Measurements from ENCODE around the gene PCP4.
"Not testable (repeated sequence)": the region's sequence is repeated elsewhere in the genome, so short reads cannot be mapped to it uniquely, and the experiment has no call there.

PCP4 gene

DNA sequence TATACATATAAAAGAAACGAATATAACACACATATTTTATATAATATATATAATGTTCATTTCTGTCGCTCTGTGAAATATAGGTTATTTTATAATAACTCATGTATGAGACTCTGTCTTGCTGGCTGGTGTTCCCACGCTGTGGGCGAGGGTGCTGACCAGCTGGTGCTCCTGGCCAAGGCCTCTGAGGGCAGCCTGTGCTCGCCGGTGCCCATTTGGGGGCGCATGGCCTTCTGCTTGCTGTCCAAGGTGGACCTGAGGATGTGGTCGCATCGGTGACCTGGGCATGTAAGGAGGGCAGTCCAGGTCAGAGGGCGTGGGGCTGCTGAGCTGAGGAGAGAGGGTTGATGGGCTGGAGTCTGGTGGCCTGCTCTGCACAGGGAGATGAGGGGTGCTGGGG lies 1.1 kb upstream of the PCP4 start:
- no peak for DNase-seq (ENCODE audit: low spot score)

- DNase-seq (ENCODE audit: low spot score), result no peak
These were observed 2.0 kb downstream of the PCP4 start for GRCh38 chr21:39869141-39869818.

DNA sequence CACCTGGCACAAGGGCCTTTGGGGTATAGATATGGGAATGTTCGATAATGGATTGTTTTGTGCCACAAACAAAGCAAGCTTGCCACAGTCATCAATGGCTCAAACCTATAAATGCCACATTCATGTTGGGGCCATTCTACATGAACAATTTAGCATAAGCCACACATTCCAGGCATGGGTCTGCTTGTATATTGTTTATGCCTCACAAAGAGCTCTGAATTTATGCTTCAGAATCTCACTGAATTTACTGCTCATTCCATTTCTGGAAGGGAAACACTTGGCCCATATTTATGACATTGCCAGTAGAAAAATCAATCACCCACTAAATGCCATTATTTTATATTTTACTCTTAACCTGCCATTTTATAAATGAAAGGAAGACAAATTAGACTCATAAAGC lies 6.4 kb downstream of the PCP4 start:
- DNase-seq (ENCODE audit: low spot score), result no peak

DNA sequence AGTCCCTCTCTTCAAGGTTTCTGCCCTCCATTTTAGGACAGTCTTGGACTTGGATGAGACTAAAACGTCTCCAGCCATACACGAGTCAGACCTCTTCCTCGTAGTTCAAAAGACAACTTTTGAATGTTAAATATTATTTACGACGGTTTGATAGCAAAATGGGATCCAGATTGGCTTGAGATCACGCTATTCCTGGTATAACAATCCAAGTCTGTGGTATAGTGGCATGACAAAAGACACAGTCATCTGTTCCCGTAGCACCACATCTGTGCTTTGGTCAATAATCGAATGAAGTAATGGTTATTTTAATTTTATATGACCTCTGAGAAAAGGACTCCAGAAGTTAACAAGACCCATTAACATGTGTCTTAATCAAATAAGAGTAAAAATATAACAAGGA lies 7.0 kb downstream of the PCP4 start:
- no peak for DNase-seq (ENCODE audit: low spot score)

GRCh38 chr21:39874759-39875158 lies 7.5 kb downstream of the PCP4 start:
- DNase-seq (ENCODE audit: low spot score), result no peak

DNA sequence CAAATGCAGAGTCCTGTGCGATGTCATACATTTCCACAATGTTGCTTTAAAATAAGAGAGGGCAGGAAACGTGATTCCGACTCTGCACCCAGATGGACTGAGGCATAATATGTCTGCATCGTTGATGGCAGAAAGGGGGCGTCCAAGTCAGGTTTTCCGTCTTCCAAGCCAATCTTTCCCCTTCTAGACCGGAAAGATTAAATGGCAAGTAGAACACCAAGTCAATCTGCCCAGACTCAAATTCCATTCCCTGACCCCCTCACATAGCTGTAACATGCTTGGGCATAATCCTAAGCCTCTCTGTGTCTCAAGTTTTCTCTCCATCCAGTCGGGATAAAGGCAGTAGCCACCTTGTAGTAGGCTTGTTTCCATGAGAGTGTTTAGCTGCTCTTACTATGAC lies 14.4 kb downstream of the PCP4 start:
- DNase-seq (ENCODE audit: low spot score), result no peak

DNA sequence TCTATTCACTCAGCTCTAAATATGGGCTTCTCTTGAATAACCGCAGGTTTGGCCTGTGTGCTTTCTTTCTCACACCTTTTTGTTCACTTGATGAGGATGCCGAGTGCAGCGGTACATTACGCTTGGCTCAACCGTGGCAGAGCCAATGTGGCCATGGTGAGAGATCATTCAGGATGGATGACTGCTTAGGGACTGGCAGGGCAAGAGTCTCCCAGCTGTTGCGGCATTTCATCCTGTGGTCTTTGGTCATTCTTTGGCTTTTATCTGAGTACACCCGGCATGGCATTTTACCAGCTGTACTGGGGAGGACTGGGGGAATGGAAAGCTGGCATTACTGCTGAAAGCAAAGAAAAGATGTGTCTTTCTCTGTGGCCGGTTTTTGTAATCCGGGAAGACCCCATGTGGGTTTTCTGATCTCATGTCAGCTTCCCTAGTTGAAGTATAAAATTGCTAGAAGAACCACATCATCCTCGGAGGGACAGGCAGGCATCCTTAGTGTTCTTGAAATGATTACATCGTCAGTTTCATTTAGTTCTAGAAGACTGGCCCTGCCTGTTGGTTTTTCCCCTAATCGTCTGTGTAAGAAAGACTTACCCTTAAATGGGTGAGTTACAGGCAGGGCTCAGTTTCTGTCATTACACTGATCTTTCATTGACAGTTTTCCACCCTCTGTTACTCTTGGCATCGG lies 15.1 kb downstream of the PCP4 start:
- no peak for DNase-seq (ENCODE audit: low spot score)

DNA sequence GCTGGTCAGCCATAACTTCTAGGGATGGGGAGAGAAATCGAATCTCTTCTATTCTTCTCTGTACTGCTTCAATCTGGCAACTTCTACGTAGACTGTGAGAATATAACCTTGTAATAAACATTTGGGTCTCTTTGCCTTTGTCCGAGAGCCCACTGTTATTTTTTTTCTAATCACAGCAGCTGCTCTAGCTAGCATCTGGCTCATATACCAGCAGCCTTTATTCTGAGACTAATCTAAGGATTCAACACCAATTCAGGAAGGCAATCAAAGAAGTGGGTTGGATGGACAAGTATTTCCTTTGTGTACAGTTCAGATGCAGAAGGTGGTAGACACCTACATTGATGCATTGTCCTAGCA lies 15.6 kb downstream of the PCP4 start:
- no peak for DNase-seq (ENCODE audit: low spot score)

DNA sequence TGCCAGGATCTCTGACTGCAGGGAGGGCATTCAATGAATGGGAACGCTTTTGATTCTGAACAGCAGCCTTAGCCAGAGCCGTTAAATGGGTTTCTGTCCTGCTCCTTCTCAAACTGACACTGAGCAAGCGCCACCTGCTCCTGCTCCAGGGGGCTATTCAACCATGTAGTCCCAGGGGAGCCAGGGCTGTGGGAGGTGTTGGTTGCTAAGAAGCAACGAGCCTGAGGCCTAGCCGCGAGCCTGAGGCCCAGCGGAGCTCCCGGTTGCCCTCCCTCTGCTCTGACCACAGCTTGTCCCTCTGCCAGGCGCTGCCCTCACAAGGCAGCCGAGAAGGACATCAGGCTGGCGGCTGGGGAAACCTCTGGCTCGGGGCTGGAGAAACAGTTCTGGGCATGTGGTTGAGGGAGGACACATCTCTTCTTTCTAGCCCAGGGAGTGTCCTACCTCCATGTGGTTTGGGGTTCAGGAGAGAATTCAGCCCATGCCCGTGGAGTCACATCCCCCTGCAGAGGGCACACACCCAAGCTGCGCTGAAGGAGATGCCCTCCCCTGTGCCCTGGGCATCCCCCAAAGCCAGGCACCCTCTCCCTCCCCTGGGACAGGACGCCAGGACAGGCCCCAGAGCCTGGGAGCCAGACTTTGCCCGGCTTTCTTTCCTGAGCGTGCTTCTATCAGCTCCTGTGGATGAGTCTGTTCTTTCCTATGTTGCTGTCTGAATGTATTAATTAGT lies 18.0 kb downstream of the PCP4 start:
- no peak for DNase-seq (ENCODE audit: low spot score)

DNA sequence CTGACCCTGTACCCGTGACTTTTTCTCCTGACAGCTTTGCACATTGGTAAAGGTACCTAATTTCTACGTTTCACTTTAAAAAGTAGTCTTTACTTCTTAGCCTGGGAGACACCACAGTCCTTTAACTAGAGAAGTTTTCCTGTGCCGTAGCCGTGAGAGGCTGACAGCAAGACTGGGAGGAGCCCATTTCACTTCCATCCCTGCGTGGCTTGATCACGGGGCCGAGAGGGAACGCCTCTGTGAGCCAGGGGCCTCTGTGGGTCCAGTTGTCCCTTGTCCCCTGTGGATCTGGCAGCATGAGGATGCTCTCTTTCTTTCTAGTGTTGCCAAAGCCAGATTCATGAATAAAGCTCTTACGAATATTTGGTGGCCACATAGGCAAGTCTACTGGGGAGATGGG lies 21.6 kb downstream of the PCP4 start:
- no peak for DNase-seq (ENCODE audit: low spot score)

GRCh38 chr21:39891111-39891510 lies 23.9 kb downstream of the PCP4 start:
- DNase-seq (ENCODE audit: low spot score), result no peak

DNA sequence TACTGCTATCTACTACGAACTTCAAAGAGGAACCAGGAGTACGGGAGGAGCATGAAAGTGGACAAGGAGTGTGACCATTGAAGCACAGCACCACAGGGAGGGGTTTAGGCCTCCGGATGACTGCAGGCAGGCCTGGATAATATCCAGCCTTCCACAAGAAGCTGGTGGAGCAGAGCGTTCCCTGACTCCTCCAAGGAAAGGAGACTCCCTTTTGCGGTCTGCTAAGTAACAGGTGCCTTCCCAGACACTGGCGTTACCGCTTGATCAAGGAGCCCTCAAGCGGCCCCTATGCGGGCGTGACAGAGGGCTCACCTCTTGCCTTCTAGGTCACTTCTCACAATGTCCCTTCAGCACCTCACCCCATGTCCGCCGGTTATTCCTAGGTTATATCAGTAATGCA lies 24.6 kb downstream of the PCP4 start:
- not testable (repeated sequence) for DNase-seq (ENCODE audit: low spot score)

DNA sequence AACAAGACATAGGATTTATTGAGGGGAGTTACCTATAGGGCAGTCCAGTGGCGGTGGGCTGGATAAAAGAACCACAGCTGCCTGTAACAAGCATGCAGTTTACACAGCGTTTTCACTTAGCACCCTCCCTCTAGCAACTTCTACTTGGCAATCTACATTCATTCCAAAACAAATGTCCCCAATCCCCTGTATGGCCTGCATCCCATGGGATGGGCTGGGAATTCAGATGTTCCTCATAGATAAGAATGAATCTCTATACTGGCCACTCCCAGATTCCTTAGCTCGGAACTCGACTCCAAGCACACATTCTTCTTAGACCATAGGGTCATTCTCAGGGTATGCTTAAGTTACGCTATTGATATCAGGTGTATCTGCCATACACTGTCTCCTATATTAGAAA lies 33.3 kb downstream of the PCP4 start:
- no peak for DNase-seq (ENCODE audit: low spot score)

DNA sequence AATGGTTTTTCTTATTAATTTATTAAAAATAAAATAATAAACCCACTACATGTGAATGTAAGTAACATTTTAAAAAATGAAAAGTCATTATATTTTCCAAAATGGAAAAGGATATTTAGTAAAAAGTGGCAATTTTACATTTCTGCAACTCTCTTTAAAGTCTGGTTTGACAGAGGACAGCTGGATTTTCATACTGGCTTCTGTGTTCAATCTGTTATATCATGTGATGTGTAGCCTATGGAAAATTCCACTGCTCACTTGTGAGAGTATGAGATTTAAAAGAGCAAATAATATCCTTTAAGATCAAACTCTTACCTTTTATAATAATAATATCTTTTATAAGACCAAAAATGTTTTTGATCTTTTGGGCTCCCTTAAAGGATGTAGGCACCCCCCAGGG lies 33.7 kb downstream of the PCP4 start:
- DNase-seq (ENCODE audit: low spot score), result no peak

DNA sequence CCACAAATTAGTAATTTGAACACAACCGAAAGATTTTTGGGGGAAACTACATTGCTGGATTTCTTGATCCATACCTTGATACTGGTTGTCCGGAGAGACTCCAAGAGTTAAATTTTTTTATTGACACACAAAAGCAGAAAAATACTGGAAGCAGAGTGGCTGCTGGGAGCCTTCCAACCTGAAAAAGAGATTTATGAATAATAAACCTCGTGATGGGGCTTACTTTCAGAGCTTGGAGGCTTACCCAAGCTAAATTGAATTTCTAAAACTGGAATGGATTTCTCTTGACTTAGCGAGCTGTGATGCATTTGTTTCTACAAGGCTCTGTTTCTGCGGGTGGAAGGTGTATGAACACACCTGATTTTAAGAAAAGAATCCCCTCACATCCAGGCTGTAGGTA lies 35.7 kb downstream of the PCP4 start:
- DNase-seq (ENCODE audit: low spot score), result no peak

DNA sequence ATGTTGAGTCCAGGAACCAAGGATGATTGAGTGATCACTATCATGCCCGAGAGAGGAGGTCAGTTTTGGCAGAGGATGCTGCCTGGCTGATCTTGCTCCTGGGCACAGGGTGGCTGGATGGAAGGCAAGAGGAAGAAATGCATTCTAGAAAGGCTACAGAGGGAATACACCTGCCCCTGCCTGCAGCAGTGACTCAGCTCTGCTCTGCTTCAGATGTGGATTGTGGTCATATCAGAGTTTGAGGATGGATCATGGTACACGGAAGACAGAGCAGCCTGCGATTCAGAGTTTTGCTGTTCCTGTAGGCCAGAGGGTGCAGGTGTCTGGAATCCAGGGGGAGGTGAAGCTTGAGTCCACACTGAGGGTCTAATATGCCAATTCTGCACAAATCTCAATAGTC lies 37.2 kb downstream of the PCP4 start:
- DNase-seq (ENCODE audit: low spot score), result no peak

- DNase-seq (ENCODE audit: low spot score), result peak; percentile 26
These were observed 41.2 kb downstream of the PCP4 start for GRCh38 chr21:39908265-39908923.

DNA sequence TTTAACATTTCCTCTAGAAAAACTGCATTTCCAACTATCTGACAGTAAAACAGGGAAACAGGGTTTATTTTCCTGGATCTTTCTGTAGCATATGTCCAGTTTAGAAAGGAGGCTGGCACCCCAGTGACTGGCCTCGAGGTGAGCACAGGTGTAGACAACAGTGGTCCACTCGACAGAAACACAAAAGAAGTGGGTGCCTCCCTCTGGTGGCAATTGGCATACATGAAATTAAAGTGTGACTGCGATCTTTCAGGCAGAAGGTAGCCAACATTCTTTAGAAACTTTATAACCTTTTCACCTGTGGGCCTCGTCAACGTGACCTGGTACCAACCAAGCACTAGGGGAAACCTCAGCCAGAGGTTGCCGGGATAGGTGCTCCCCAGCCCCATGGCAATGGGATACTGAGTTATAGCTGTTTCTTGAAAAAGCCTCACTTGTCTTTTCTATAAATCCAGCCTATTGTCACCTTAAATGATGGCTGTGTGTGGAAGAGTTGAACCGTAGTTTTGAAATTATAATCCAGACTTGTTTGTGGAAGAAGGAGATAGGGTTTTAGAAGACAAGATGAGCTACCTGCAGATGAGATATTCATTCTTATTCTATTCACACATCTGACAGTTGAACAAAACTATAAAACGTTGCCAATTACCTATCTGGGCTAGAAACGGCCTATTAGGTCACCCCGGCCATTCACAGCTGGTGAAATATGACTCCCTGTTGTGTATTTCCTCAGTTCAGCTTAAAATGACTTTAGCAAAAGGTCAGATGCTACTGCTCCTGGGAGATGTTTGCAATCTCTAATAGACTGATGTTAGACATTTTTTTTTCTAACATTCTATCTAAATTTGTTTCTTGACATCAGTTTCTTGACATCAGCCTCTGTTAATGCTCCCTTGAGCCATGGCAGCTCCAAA lies 44.3 kb downstream of the PCP4 start:
- DNase-seq (ENCODE audit: low spot score), result peak; percentile 25

- DNase-seq (ENCODE audit: low spot score), result no peak
These were observed 46.6 kb downstream of the PCP4 start for GRCh38 chr21:39913706-39914305.

GRCh38 chr21:39915881-39916280 lies 48.6 kb downstream of the PCP4 start:
- DNase-seq (ENCODE audit: low spot score), result no peak

DNA sequence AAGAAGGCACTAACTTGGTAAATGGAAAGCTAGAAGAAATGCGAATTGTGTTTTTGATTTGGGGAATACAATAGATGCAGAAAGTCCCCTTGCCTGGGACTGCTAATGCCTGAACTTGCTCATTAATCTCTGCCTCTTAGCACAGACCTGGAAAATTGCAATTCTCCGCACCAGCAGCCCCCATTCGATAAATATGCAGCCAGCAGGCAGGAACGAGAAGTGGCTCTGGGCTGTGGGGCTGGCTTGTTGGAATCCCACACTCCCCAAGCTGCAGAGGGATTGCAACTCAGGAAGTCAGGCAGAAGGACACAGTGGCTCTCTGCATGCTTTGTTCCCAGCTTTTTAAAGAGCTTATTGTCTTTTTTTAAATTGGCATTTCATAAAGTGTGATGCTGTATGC lies 51.3 kb downstream of the PCP4 start:
- no peak for DNase-seq (ENCODE audit: low spot score)

All from iPS-NIHi11 (cell line).